HT1080 (cell line): ENCODE data around the gene KIRREL3. TPM values are rescaled to one million over a fixed set of nuclear protein-coding genes. Genes with fewer than 3 reads are reported as not detected.

Experiments
- small RNA-seq: library from RNA; depleted of rRNA; stranded (forward); fragments of <200 nt; gene quantifications from one replicate; pipeline ENCODE3, GENCODE V24; 2014
- total RNA-seq: library from RNA; depleted of rRNA; stranded (reverse); fragments of >200 nt; shearing (Covaris generic); gene quantifications from 2 replicates; pipeline ENCODE4 v1.2.3, GENCODE V29; 2014

The KIRREL3 gene
- total RNA-seq, 1 experiment from 2014 or later = 1.7 TPM

Small RNAs within 50 kb of the gene (small RNA-seq; reads per million reads assigned to genes)
- gene AP001318.3 (not detected), gene MIR3167 (not detected)
